SK-N-SH treated with all-trans-retinoic acid at 6 μM for 48 hours (cell line): ENCODE results near the gene EHD4.
A peak's percentile ranks its signal among the peaks of the same experiment; 100 is the strongest.

Experiments used
- ATAC-seq: fragments of 200-7000 bp; cut with Tn5 transposase; 3 replicates; pipeline ENCODE4 v1.9.1; 2020; ENCODE audit warnings: mild to moderate bottlenecking, moderate library complexity
- ARNTL ChIP-seq: fragments of 450-650 bp; formaldehyde crosslinking; IDR thresholded peaks from 2 replicates; pipeline ENCODE4 v1.5.0; 2020; ENCODE audit warnings: low read depth, mild to moderate bottlenecking, moderate library complexity, borderline replicate concordance
- BACH2 ChIP-seq: fragments of 250-450 bp; sonication (Bioruptor Pico); IDR thresholded peaks from 2 replicates; pipeline ENCODE4 v1.9.0; 2021; ENCODE audit warnings: mild to moderate bottlenecking, borderline replicate concordance
- CSDC2 ChIP-seq: fragments of 250-450 bp; sonication (Bioruptor Pico); IDR thresholded peaks from 2 replicates; pipeline ENCODE4 v1.5.0; 2020; ENCODE audit warnings: mild to moderate bottlenecking, moderate library complexity
- ESRRG ChIP-seq: fragments of 250-450 bp; sonication (Bioruptor Pico); IDR thresholded peaks from 2 replicates; pipeline ENCODE4 v1.6.1; 2021; ENCODE audit warnings: mild to moderate bottlenecking
- GLIS3 ChIP-seq: fragments of 250-450 bp; sonication (Bioruptor Pico); IDR thresholded peaks from 2 replicates; pipeline ENCODE4 v1.5.0; 2020; ENCODE audit warnings: mild to moderate bottlenecking, moderate library complexity
- ISL1 ChIP-seq: fragments of 250-450 bp; sonication (Bioruptor Pico); IDR thresholded peaks from 2 replicates; pipeline ENCODE4 v2.1.2; 2022; ENCODE audit warnings: mild to moderate bottlenecking, moderate library complexity
- OSR1 ChIP-seq: fragments of 250-450 bp; sonication (Bioruptor Pico); IDR thresholded peaks from 2 replicates; pipeline ENCODE4 v1.8.0; 2022; ENCODE audit warnings: moderate library complexity, mild to moderate bottlenecking, inconsistent platforms
- PPARA ChIP-seq: fragments of 250-450 bp; sonication (Bioruptor Pico); IDR thresholded peaks from 2 replicates; pipeline ENCODE4 v1.5.0; 2020; ENCODE audit warnings: mild to moderate bottlenecking, borderline replicate concordance
- RARB ChIP-seq: fragments of 250-450 bp; sonication (Bioruptor Pico); IDR thresholded peaks from 2 replicates; pipeline ENCODE4 v1.8.0; 2021; ENCODE audit warnings: mild to moderate bottlenecking, moderate library complexity
- SNAI2 ChIP-seq: fragments of 250-450 bp; sonication (Bioruptor Pico); IDR thresholded peaks from 2 replicates; pipeline ENCODE4 v1.5.0; 2020; ENCODE audit warnings: mild to moderate bottlenecking, moderate library complexity
- TCF4 ChIP-seq: fragments of 250-450 bp; sonication (Bioruptor Pico); IDR thresholded peaks from 2 replicates; pipeline ENCODE4 v1.8.0; 2021; ENCODE audit warnings: mild to moderate bottlenecking, moderate library complexity, borderline replicate concordance
- TOX ChIP-seq: fragments of 250-450 bp; sonication (Bioruptor Pico); IDR thresholded peaks from 2 replicates; pipeline ENCODE4 v1.8.0; 2021; ENCODE audit warnings: mild to moderate bottlenecking, moderate library complexity, borderline replicate concordance
- ZFP3 ChIP-seq: fragments of 250-450 bp; sonication (Bioruptor Pico); IDR thresholded peaks from 2 replicates; pipeline ENCODE4 v1.5.0; 2020; ENCODE audit warnings: mild to moderate bottlenecking, moderate library complexity
- ZFP30 ChIP-seq: fragments of 450-650 bp; formaldehyde crosslinking; IDR thresholded peaks from 2 replicates; pipeline ENCODE4 v1.5.0; 2022; ENCODE audit warnings: mild to moderate bottlenecking, moderate library complexity
- ZNF565 ChIP-seq: fragments of 450-650 bp; formaldehyde crosslinking; conservative IDR thresholded peaks from 2 replicates; pipeline ENCODE4 v1.5.0; 2020; ENCODE audit warnings: low read depth, mild to moderate bottlenecking, moderate library complexity
- ZNF70 ChIP-seq: fragments of 450-650 bp; formaldehyde crosslinking; IDR thresholded peaks from 2 replicates; pipeline ENCODE4 v1.5.0; 2020; ENCODE audit warnings: mild to moderate bottlenecking, moderate library complexity
- TF ChIP-seq, protein P1 (sequence below): fragments of 250-450 bp; sonication (Bioruptor Pico); IDR thresholded peaks from 2 replicates; pipeline ENCODE4 v1.5.1; 2020; ENCODE audit warnings: low read depth, mild to moderate bottlenecking, moderate library complexity
- TF ChIP-seq, protein P2 (sequence below): fragments of 250-450 bp; sonication (Bioruptor Pico); IDR thresholded peaks from 2 replicates; pipeline ENCODE4 v1.5.0; 2020; ENCODE audit warnings: mild to moderate bottlenecking, moderate library complexity
- TF ChIP-seq, protein P3 (sequence below): fragments of 250-450 bp; sonication (Bioruptor Pico); IDR thresholded peaks from 2 replicates; pipeline ENCODE4 v1.8.0; 2021; ENCODE audit warnings: low read depth, mild to moderate bottlenecking, moderate library complexity, borderline replicate concordance
- TF ChIP-seq, protein P4 (sequence below): fragments of 250-450 bp; sonication (Bioruptor Pico); IDR thresholded peaks from 2 replicates; pipeline ENCODE4 v1.5.1; 2021; ENCODE audit warnings: mild to moderate bottlenecking, moderate library complexity
- TF ChIP-seq, protein P5 (sequence below): fragments of 250-450 bp; sonication (Bioruptor Pico); IDR thresholded peaks from 2 replicates; pipeline ENCODE4 v1.8.0; 2020; ENCODE audit warnings: mild to moderate bottlenecking, moderate library complexity, borderline replicate concordance

The EHD4 gene

DNA sequence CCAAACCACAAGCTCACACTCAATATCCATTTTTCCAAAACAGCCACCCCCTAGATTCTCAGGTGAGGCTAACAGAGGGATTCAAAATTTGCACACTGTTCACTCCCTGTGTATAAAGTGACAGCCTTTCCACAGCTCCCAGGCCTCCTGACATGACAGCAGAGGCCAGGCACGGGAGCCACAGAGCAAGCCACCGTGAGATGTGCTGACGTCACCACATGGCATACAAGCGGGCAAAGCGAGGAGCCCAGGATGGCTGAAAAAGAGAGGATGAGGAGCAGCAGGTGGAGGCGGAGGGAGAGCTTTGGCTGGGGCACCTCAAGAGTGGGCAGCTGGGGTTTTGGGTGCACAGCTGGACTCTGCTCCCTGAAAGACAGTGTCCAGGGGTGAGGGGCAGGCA is 27.1 kb downstream of the EHD4 start:
- no peak for TF ChIP-seq TOX (CRISPR knock-in tag)
- TF ChIP-seq GLIS3 (CRISPR knock-in tag) = no peak

DNA sequence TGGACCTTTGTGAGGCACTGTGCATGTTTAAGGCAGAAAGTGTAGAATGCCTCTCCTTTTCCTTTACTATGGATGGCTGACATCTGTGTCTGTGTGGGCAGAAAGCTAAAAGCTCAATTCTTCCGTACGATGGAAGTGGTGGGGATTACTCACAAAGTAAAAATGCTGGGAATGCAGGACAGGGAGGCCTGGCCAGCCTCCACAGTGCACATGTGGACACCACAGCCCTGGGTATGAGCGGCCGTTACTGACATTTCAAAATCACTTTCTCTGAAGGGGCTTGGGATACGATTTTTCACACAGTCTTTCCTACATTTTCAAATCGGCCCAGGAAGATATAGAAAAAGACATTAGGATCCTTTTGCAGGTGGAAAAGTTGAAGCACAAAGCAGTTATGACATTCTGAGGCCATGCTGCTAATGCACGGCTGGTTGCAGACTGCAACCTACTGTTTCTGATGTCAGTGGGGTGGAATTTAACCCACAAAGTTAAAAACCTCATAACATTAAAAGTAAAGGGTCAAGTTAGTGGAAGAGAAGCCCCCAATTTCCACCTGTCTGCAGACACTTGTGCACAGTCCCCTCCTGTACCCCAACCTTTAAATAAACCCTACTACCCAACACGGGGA is 27.9 kb downstream of the EHD4 start:
- peak; percentile 94 for ATAC-seq

More for the DNA sequence above, 27.1 kb downstream of the EHD4 start:
- no peak for ATAC-seq

DNA sequence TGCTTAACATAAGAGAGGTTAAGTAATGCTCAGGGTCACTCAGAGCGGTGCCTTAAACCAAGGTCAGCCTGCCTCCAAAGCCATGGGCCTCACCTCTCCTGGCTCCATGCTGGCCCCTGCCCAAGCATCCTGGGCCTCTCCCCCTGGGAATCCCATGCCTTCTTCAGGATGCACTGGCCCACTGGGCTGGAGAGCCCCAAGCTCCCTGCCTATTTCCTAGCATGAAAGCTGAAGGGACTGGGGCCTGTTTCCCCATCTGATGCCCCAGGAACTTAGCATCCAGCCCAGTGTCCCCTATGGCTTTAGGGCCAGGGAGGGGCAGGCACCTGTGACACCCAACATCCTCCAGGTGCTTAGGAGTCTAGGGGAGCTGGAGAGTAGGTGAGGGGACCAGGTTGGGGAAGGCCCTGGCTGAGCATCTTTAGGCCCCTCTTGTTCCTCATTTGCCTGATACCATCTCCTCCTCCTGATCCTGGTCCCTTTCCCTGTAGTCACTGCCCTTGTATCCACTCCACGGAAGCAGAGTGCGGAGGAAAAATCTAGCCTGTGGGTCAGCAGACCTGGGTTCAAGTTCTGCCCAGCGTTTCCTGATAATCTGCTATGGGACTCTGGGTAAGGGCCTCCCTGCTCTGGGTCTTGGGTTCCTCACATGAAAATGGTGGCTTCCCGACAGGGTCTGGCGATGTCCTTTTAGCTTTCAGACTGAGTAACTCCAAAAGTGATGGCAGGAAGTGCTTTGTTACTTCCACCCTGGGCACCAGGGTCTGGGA is 28.6 kb downstream of the EHD4 start:
- TF ChIP-seq, protein P1, sequence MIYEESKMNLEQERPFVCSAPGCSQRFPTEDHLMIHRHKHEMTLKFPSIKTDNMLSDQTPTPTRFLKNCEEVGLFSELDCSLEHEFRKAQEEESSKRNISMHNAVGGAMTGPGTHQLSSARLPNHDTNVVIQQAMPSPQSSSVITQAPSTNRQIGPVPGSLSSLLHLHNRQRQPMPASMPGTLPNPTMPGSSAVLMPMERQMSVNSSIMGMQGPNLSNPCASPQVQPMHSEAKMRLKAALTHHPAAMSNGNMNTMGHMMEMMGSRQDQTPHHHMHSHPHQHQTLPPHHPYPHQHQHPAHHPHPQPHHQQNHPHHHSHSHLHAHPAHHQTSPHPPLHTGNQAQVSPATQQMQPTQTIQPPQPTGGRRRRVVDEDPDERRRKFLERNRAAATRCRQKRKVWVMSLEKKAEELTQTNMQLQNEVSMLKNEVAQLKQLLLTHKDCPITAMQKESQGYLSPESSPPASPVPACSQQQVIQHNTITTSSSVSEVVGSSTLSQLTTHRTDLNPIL (CRISPR knock-in tag) = no peak
- no peak for TF ChIP-seq ESRRG (CRISPR knock-in tag)
- TF ChIP-seq, protein P2, sequence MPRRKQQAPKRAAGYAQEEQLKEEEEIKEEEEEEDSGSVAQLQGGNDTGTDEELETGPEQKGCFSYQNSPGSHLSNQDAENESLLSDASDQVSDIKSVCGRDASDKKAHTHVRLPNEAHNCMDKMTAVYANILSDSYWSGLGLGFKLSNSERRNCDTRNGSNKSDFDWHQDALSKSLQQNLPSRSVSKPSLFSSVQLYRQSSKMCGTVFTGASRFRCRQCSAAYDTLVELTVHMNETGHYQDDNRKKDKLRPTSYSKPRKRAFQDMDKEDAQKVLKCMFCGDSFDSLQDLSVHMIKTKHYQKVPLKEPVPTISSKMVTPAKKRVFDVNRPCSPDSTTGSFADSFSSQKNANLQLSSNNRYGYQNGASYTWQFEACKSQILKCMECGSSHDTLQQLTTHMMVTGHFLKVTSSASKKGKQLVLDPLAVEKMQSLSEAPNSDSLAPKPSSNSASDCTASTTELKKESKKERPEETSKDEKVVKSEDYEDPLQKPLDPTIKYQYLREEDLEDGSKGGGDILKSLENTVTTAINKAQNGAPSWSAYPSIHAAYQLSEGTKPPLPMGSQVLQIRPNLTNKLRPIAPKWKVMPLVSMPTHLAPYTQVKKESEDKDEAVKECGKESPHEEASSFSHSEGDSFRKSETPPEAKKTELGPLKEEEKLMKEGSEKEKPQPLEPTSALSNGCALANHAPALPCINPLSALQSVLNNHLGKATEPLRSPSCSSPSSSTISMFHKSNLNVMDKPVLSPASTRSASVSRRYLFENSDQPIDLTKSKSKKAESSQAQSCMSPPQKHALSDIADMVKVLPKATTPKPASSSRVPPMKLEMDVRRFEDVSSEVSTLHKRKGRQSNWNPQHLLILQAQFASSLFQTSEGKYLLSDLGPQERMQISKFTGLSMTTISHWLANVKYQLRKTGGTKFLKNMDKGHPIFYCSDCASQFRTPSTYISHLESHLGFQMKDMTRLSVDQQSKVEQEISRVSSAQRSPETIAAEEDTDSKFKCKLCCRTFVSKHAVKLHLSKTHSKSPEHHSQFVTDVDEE (CRISPR knock-in tag) = no peak
- no peak for TF ChIP-seq ZFP3 (CRISPR knock-in tag)
- TF ChIP-seq ZFP30 (CRISPR knock-in tag) = no peak
- TF ChIP-seq OSR1 (CRISPR knock-in tag) = no peak
- ATAC-seq = no peak; the same call in 2 of the 3 replicates

More for the DNA sequence above, 27.9 kb downstream of the EHD4 start:
- 0 out of 2 replicates have a peak, but pooled peaks have one; percentile 38 for TF ChIP-seq ZFP3 (CRISPR knock-in tag)
- no peak; the same call in 1 of the 2 replicates for TF ChIP-seq ISL1 (CRISPR knock-in tag)

DNA sequence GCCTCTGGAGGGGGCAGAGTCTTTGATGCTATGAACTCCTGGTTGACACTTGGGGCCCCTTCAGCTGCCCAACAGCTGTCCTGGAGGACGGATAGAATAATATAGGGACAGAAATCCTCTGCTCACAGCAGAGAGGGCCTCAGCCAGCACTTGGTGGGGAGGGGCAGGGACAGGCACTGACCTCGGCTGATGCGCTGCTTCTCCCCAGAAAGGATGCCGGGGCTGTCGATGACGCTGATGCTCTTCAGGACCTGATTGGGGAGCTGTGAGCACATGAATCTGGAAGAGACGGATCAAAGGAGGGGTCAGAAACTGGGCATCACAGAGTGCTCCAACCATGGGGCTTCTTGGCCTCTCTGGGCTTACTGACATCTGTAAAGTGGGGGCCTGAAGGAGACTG is 29.5 kb downstream of the EHD4 start:
- TF ChIP-seq BACH2 (no peak), PPARA (no peak), ESRRG (CRISPR knock-in tag) (no peak), CSDC2 (CRISPR knock-in tag) (no peak), ZNF70 (CRISPR knock-in tag) (no peak), RARB (CRISPR knock-in tag) (no peak), ZFP3 (CRISPR knock-in tag) (no peak), ISL1 (CRISPR knock-in tag) (no peak), ARNTL (CRISPR knock-in tag) (no peak), SNAI2 (CRISPR knock-in tag) (no peak), TCF4 (CRISPR knock-in tag) (no peak), ZNF565 (CRISPR knock-in tag) (no peak), GLIS3 (CRISPR knock-in tag) (no peak)
- TF ChIP-seq, protein P3, sequence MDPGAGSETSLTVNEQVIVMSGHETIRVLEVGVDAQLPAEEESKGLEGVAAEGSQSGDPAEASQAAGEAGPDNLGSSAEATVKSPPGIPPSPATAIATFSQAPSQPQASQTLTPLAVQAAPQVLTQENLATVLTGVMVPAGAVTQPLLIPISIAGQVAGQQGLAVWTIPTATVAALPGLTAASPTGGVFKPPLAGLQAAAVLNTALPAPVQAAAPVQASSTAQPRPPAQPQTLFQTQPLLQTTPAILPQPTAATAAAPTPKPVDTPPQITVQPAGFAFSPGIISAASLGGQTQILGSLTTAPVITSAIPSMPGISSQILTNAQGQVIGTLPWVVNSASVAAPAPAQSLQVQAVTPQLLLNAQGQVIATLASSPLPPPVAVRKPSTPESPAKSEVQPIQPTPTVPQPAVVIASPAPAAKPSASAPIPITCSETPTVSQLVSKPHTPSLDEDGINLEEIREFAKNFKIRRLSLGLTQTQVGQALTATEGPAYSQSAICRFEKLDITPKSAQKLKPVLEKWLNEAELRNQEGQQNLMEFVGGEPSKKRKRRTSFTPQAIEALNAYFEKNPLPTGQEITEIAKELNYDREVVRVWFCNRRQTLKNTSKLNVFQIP (CRISPR knock-in tag) = no peak
- TF ChIP-seq, protein P1 (CRISPR knock-in tag) = no peak
- TF ChIP-seq, protein P4, sequence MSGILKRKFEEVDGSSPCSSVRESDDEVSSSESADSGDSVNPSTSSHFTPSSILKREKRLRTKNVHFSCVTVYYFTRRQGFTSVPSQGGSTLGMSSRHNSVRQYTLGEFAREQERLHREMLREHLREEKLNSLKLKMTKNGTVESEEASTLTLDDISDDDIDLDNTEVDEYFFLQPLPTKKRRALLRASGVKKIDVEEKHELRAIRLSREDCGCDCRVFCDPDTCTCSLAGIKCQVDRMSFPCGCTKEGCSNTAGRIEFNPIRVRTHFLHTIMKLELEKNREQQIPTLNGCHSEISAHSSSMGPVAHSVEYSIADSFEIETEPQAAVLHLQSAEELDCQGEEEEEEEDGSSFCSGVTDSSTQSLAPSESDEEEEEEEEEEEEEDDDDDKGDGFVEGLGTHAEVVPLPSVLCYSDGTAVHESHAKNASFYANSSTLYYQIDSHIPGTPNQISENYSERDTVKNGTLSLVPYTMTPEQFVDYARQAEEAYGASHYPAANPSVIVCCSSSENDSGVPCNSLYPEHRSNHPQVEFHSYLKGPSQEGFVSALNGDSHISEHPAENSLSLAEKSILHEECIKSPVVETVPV (CRISPR knock-in tag) = no peak
- TF ChIP-seq, protein P2 (CRISPR knock-in tag) = no peak
- TF ChIP-seq, protein P5, sequence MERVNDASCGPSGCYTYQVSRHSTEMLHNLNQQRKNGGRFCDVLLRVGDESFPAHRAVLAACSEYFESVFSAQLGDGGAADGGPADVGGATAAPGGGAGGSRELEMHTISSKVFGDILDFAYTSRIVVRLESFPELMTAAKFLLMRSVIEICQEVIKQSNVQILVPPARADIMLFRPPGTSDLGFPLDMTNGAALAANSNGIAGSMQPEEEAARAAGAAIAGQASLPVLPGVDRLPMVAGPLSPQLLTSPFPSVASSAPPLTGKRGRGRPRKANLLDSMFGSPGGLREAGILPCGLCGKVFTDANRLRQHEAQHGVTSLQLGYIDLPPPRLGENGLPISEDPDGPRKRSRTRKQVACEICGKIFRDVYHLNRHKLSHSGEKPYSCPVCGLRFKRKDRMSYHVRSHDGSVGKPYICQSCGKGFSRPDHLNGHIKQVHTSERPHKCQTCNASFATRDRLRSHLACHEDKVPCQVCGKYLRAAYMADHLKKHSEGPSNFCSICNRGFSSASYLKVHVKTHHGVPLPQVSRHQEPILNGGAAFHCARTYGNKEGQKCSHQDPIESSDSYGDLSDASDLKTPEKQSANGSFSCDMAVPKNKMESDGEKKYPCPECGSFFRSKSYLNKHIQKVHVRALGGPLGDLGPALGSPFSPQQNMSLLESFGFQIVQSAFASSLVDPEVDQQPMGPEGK (CRISPR knock-in tag) = no peak
- ATAC-seq = no peak
